WTC11 (cell line): Measurements from ENCODE around the gene RRAGA. TPM values are rescaled to one million over a fixed set of nuclear protein-coding genes. Genes with fewer than 3 reads are reported as not detected.

Experiments
- ATAC-seq: fragments of 200-7000 bp; cut with Tn5 transposase; 2 replicates; pipeline ENCODE4 v1.10.0; 2021; ENCODE audit warnings: mild to moderate bottlenecking, moderate library complexity
- CTCF ChIA-PET: fragments of 300-600 bp; sonication (Branson Sonifier 250); formaldehyde crosslinking; loops from one replicate; lab custom pipeline; 2021; ENCODE audit warnings: antibody characterized with exemption; lab: Charles Lee
- POLR2A ChIA-PET: fragments of 350-600 bp; sonication (Branson Sonifier 250); formaldehyde crosslinking; loops from one replicate; lab custom pipeline; 2021; ENCODE audit warnings: antibody characterized with exemption; lab: Charles Lee
- DNase-seq: peaks from one replicate; pipeline ENCODE4 v3.0.0; 2021; ENCODE audit warnings: low spot score
- H3K27ac Mint-ChIP-seq: 2 replicates; pipeline ENCODE4 v1.8.0; 2021; ENCODE audit warnings: mixed read lengths
- H3K27me3 Mint-ChIP-seq: 2 replicates; pipeline ENCODE4 v1.8.0; 2021; ENCODE audit warnings: low read depth, mild to moderate bottlenecking, moderate library complexity, mixed read lengths
- H3K36me3 Mint-ChIP-seq: 2 replicates; pipeline ENCODE4 v1.8.0; 2021; ENCODE audit warnings: mixed read lengths
- H3K4me1 Mint-ChIP-seq: 2 replicates; pipeline ENCODE4 v1.8.0; 2022; ENCODE audit warnings: mixed read lengths
- H3K4me3 Mint-ChIP-seq: 2 replicates; pipeline ENCODE4 v1.8.0; 2021; ENCODE audit warnings: mild to moderate bottlenecking, moderate library complexity, mixed read lengths
- H3K9me3 Mint-ChIP-seq: 2 replicates; pipeline ENCODE4 v1.8.0; 2021; ENCODE audit warnings: mixed read lengths
- CREB1 ChIP-seq: sonication (generic); formaldehyde crosslinking; IDR thresholded peaks from 2 replicates; pipeline ENCODE4 v1.8.0; 2023; ENCODE audit warnings: mild to moderate bottlenecking, missing genetic modification reagents
- FOXK1 ChIP-seq: sonication (generic); formaldehyde crosslinking; IDR thresholded peaks from 2 replicates; pipeline ENCODE4 v1.8.0; 2022; ENCODE audit warnings: mild to moderate bottlenecking, moderate library complexity, missing genetic modification reagents
- IRF2 ChIP-seq: sonication (generic); formaldehyde crosslinking; IDR thresholded peaks from 2 replicates; pipeline ENCODE4 v1.8.0; 2022; ENCODE audit warnings: low read depth, missing genetic modification reagents, borderline replicate concordance
- NR3C1 ChIP-seq: sonication (generic); formaldehyde crosslinking; conservative IDR thresholded peaks from 2 replicates; pipeline ENCODE4 v1.8.1; 2023; ENCODE audit warnings: low read depth, mild to moderate bottlenecking, missing genetic modification reagents
- PRRX2 ChIP-seq: fragments of 250-450 bp; sonication (Bioruptor Pico); IDR thresholded peaks from 2 replicates; pipeline ENCODE4 v1.8.0; 2021; ENCODE audit warnings: mild to moderate bottlenecking
- RELA ChIP-seq: sonication (generic); formaldehyde crosslinking; IDR thresholded peaks from 2 replicates; pipeline ENCODE4 v1.8.1; 2022; ENCODE audit warnings: missing genetic modification reagents, mild to moderate bottlenecking, borderline replicate concordance
- SP1 ChIP-seq: sonication (generic); formaldehyde crosslinking; conservative IDR thresholded peaks from 2 replicates; pipeline ENCODE4 v1.8.1; 2022; ENCODE audit warnings: missing genetic modification reagents
- ZNF423 ChIP-seq: fragments of 250-450 bp; sonication (Bioruptor Pico); IDR thresholded peaks from 2 replicates; pipeline ENCODE4 v2.1.2; 2022; ENCODE audit warnings: mild to moderate bottlenecking, moderate library complexity
- total RNA-seq: library from RNA; stranded (reverse); gene quantifications from 3 replicates; pipeline ENCODE4 v1.2.3, GENCODE V29; 2021
- TF ChIP-seq, protein P1 (sequence below): sonication (generic); formaldehyde crosslinking; IDR thresholded peaks from 2 replicates; pipeline ENCODE4 v1.8.0; 2022; ENCODE audit warnings: missing genetic modification reagents
- TF ChIP-seq, protein P2 (sequence below): sonication (generic); formaldehyde crosslinking; IDR thresholded peaks from 2 replicates; pipeline ENCODE4 v1.8.1; 2022; ENCODE audit warnings: missing genetic modification reagents, borderline replicate concordance
- TF ChIP-seq, protein P3 (sequence below): fragments of 250-450 bp; sonication (Bioruptor Pico); IDR thresholded peaks from 2 replicates; pipeline ENCODE4 v1.9.0; 2021; ENCODE audit warnings: moderate library complexity, mild to moderate bottlenecking, inconsistent platforms, borderline replicate concordance
- TF ChIP-seq, protein P4 (sequence below): fragments of 250-450 bp; sonication (Bioruptor Pico); IDR thresholded peaks from 2 replicates; pipeline ENCODE4 v2.1.2; 2022; ENCODE audit warnings: mild to moderate bottlenecking, moderate library complexity
- TF ChIP-seq, protein P5 (sequence below): sonication (generic); formaldehyde crosslinking; IDR thresholded peaks from 2 replicates; pipeline ENCODE4 v1.8.0; 2023; ENCODE audit warnings: missing genetic modification reagents
- TF ChIP-seq, protein P6 (sequence below): fragments of 200-600 bp; IDR thresholded peaks from 2 replicates; pipeline ENCODE4 v1.8.0; 2022; ENCODE audit warnings: antibody characterized with exemption
- TF ChIP-seq, protein P7 (sequence below): sonication (generic); formaldehyde crosslinking; IDR thresholded peaks from 2 replicates; pipeline ENCODE4 v1.8.0; 2023; ENCODE audit warnings: missing genetic modification reagents, mild to moderate bottlenecking, borderline replicate concordance
- TF ChIP-seq, protein P8 (sequence below): sonication (generic); formaldehyde crosslinking; IDR thresholded peaks from 2 replicates; pipeline ENCODE4 v1.8.1; 2022; ENCODE audit warnings: low read depth, mild to moderate bottlenecking, moderate library complexity, missing genetic modification reagents, borderline replicate concordance
- TF ChIP-seq, protein P9 (sequence below): sonication (generic); formaldehyde crosslinking; IDR thresholded peaks from 2 replicates; pipeline ENCODE4 v1.8.1; 2023; ENCODE audit warnings: mild to moderate bottlenecking, missing genetic modification reagents, moderate library complexity

Gene RRAGA
- total RNA-seq, 1 experiment from 2014 or later, result 50.1 TPM

DNA sequence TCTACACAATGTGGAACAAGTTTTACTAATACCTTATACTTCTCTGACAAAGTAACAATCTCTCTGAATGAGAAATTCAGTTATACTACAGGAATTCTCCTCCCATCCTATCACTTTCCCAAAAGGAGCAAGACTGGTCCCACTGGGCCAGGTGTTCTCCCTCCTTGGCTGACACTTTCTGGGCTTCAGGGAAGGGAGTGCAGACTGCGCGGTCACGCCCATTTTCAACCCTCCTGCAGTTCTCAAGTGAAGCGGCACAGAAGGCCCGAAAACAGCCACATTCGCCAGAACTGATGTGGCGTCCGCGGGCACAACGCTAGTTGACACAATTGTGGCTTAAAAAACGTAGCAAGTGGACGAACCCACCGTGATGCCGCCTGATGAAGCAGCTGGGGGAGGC is 16.8 kb upstream of the RRAGA start (continued):
- no peak for TF ChIP-seq CREB1
- no peak for TF ChIP-seq FOXK1 (CRISPR knock-in tag)
- TF ChIP-seq, protein P1, sequence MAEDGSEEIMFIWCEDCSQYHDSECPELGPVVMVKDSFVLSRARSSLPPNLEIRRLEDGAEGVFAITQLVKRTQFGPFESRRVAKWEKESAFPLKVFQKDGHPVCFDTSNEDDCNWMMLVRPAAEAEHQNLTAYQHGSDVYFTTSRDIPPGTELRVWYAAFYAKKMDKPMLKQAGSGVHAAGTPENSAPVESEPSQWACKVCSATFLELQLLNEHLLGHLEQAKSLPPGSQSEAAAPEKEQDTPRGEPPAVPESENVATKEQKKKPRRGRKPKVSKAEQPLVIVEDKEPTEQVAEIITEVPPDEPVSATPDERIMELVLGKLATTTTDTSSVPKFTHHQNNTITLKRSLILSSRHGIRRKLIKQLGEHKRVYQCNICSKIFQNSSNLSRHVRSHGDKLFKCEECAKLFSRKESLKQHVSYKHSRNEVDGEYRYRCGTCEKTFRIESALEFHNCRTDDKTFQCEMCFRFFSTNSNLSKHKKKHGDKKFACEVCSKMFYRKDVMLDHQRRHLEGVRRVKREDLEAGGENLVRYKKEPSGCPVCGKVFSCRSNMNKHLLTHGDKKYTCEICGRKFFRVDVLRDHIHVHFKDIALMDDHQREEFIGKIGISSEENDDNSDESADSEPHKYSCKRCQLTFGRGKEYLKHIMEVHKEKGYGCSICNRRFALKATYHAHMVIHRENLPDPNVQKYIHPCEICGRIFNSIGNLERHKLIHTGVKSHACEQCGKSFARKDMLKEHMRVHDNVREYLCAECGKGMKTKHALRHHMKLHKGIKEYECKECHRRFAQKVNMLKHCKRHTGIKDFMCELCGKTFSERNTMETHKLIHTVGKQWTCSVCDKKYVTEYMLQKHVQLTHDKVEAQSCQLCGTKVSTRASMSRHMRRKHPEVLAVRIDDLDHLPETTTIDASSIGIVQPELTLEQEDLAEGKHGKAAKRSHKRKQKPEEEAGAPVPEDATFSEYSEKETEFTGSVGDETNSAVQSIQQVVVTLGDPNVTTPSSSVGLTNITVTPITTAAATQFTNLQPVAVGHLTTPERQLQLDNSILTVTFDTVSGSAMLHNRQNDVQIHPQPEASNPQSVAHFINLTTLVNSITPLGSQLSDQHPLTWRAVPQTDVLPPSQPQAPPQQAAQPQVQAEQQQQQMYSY (CRISPR knock-in tag), result no peak
- TF ChIP-seq, protein P2, sequence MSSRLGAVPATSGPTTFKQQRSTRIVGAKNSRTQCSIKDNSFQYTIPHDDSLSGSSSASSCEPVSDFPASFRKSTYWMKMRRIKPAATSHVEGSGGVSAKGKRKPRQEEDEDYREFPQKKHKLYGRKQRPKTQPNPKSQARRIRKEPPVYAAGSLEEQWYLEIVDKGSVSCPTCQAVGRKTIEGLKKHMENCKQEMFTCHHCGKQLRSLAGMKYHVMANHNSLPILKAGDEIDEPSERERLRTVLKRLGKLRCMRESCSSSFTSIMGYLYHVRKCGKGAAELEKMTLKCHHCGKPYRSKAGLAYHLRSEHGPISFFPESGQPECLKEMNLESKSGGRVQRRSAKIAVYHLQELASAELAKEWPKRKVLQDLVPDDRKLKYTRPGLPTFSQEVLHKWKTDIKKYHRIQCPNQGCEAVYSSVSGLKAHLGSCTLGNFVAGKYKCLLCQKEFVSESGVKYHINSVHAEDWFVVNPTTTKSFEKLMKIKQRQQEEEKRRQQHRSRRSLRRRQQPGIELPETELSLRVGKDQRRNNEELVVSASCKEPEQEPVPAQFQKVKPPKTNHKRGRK, result no peak
- no peak for TF ChIP-seq RELA
- TF ChIP-seq, protein P3, sequence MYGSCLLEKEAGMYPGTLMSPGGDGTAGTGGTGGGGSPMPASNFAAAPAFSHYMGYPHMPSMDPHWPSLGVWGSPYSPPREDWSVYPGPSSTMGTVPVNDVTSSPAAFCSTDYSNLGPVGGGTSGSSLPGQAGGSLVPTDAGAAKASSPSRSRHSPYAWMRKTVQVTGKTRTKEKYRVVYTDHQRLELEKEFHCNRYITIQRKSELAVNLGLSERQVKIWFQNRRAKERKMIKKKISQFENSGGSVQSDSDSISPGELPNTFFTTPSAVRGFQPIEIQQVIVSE (CRISPR knock-in tag), result no peak
- TF ChIP-seq ZNF423 (CRISPR knock-in tag), result no peak
- TF ChIP-seq, protein P4, sequence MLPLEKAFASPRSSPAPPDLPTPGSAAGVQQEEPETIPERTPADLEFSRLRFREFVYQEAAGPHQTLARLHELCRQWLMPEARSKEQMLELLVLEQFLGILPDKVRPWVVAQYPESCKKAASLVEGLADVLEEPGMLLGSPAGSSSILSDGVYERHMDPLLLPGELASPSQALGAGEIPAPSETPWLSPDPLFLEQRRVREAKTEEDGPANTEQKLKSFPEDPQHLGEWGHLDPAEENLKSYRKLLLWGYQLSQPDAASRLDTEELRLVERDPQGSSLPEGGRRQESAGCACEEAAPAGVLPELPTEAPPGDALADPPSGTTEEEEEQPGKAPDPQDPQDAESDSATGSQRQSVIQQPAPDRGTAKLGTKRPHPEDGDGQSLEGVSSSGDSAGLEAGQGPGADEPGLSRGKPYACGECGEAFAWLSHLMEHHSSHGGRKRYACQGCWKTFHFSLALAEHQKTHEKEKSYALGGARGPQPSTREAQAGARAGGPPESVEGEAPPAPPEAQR (CRISPR knock-in tag), result no peak
- TF ChIP-seq, protein P5, sequence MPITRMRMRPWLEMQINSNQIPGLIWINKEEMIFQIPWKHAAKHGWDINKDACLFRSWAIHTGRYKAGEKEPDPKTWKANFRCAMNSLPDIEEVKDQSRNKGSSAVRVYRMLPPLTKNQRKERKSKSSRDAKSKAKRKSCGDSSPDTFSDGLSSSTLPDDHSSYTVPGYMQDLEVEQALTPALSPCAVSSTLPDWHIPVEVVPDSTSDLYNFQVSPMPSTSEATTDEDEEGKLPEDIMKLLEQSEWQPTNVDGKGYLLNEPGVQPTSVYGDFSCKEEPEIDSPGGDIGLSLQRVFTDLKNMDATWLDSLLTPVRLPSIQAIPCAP, result no peak

DNA sequence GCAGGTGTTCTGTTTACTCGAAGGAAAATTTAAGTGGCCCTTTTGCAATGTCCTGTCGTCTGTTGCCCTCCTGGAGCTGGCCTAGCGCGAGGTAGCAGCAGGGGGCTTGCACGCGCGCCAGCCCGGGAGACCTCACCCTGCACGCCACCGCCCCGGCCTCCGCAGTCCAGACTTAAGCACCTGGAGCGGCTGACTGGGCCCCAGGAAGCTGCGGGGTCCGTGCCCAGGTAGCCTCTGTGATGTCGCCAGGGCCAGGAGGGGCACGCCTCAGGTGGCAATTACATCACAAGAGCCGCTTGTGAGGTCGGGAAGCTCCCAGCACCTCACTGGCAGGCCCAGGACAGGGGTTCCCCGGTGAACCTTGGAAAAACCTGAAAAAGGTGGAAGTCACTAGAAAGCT is 16.2 kb upstream of the RRAGA start, which contains the start of gene SAXO1:
Gene SAXO1 (minus strand): TSS at position 195 of the 400 bp plus-strand sequence. CDS start 301 bp downstream, outside the sequence.
- no peak within 1 kb of the TSS for H3K27ac Mint-ChIP-seq
- CTCF ChIA-PET, result interaction anchor here (1.4 kb wide), 2 partner anchors 16 to 432 kb away, joined by 3 to 6 read pairs; partner anchors contain the start of gene RRAGA
- TF ChIP-seq, protein P6, sequence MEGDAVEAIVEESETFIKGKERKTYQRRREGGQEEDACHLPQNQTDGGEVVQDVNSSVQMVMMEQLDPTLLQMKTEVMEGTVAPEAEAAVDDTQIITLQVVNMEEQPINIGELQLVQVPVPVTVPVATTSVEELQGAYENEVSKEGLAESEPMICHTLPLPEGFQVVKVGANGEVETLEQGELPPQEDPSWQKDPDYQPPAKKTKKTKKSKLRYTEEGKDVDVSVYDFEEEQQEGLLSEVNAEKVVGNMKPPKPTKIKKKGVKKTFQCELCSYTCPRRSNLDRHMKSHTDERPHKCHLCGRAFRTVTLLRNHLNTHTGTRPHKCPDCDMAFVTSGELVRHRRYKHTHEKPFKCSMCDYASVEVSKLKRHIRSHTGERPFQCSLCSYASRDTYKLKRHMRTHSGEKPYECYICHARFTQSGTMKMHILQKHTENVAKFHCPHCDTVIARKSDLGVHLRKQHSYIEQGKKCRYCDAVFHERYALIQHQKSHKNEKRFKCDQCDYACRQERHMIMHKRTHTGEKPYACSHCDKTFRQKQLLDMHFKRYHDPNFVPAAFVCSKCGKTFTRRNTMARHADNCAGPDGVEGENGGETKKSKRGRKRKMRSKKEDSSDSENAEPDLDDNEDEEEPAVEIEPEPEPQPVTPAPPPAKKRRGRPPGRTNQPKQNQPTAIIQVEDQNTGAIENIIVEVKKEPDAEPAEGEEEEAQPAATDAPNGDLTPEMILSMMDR, result no peak
- TF ChIP-seq SP1 (CRISPR knock-in tag), result no peak
- TF ChIP-seq, protein P7, sequence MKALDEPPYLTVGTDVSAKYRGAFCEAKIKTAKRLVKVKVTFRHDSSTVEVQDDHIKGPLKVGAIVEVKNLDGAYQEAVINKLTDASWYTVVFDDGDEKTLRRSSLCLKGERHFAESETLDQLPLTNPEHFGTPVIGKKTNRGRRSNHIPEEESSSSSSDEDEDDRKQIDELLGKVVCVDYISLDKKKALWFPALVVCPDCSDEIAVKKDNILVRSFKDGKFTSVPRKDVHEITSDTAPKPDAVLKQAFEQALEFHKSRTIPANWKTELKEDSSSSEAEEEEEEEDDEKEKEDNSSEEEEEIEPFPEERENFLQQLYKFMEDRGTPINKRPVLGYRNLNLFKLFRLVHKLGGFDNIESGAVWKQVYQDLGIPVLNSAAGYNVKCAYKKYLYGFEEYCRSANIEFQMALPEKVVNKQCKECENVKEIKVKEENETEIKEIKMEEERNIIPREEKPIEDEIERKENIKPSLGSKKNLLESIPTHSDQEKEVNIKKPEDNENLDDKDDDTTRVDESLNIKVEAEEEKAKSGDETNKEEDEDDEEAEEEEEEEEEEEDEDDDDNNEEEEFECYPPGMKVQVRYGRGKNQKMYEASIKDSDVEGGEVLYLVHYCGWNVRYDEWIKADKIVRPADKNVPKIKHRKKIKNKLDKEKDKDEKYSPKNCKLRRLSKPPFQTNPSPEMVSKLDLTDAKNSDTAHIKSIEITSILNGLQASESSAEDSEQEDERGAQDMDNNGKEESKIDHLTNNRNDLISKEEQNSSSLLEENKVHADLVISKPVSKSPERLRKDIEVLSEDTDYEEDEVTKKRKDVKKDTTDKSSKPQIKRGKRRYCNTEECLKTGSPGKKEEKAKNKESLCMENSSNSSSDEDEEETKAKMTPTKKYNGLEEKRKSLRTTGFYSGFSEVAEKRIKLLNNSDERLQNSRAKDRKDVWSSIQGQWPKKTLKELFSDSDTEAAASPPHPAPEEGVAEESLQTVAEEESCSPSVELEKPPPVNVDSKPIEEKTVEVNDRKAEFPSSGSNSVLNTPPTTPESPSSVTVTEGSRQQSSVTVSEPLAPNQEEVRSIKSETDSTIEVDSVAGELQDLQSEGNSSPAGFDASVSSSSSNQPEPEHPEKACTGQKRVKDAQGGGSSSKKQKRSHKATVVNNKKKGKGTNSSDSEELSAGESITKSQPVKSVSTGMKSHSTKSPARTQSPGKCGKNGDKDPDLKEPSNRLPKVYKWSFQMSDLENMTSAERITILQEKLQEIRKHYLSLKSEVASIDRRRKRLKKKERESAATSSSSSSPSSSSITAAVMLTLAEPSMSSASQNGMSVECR (CRISPR knock-in tag), result no peak
- TF ChIP-seq PRRX2, result no peak
- TF ChIP-seq NR3C1 (CRISPR knock-in tag), result no peak
- no peak for TF ChIP-seq IRF2
- TF ChIP-seq, protein P8, sequence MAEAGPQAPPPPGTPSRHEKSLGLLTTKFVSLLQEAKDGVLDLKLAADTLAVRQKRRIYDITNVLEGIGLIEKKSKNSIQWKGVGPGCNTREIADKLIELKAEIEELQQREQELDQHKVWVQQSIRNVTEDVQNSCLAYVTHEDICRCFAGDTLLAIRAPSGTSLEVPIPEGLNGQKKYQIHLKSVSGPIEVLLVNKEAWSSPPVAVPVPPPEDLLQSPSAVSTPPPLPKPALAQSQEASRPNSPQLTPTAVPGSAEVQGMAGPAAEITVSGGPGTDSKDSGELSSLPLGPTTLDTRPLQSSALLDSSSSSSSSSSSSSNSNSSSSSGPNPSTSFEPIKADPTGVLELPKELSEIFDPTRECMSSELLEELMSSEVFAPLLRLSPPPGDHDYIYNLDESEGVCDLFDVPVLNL (CRISPR knock-in tag), result no peak
- TF ChIP-seq, protein P9, sequence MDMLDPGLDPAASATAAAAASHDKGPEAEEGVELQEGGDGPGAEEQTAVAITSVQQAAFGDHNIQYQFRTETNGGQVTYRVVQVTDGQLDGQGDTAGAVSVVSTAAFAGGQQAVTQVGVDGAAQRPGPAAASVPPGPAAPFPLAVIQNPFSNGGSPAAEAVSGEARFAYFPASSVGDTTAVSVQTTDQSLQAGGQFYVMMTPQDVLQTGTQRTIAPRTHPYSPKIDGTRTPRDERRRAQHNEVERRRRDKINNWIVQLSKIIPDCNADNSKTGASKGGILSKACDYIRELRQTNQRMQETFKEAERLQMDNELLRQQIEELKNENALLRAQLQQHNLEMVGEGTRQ (CRISPR knock-in tag), result no peak
- DNase-seq, result no peak
- POLR2A ChIA-PET, result no interaction called here
- ATAC-seq, result no peak
- H3K9me3 Mint-ChIP-seq, result peaks cover 29% of the 10 kb centered on the region
- no peaks in the 10 kb centered on the region; the same call in 1 of the 2 replicates for H3K27me3 Mint-ChIP-seq
- H3K4me1 Mint-ChIP-seq, result peaks cover 4% of the 10 kb centered on the region
- no peak within 1 kb of the TSS for H3K4me3 Mint-ChIP-seq
- peaks cover 21% of the 10 kb centered on the region for H3K36me3 Mint-ChIP-seq
